ENCODE data around the gene DLG2. TPM values are rescaled to one million over a fixed set of nuclear protein-coding genes. Genes with fewer than 3 reads are reported as not detected.
"Not testable (repeated sequence)": the region's sequence is repeated elsewhere in the genome, so short reads cannot be mapped to it uniquely, and the experiment has no call there.

The DLG2 gene
- total RNA-seq, 1 donor from 2014 or later, result 2.1 TPM

- Mint-ChIP-seq H3K9me3 (peaks cover 6% of the 10 kb centered on the region), H3K27me3 (ENCODE audit: insufficient read depth) (no peaks in the 10 kb centered on the region), H3K4me1 (ENCODE audit: low read depth) (no peaks in the 10 kb centered on the region), H3K27ac (no peak overlapping the region), H3K36me3 (ENCODE audit: low read depth) (no peaks in the 10 kb centered on the region), H3K4me3 (no peak overlapping the region)
- intact Hi-C loops (cut with micrococcal nuclease), result no loop called here
- DNase-seq (ENCODE audit: low spot score), result no peak
These were observed 369.3 kb downstream of the DLG2 start for GRCh38 chr11:85257837-85258236.

GRCh38 chr11:85256433-85256832, 370.7 kb downstream of the DLG2 start:
- no peaks in the 10 kb centered on the region for H3K36me3 Mint-ChIP-seq (ENCODE audit: low read depth)
- H3K9me3 Mint-ChIP-seq, result peaks cover 6% of the 10 kb centered on the region
- H3K27ac Mint-ChIP-seq, result no peak overlapping the region
- DNase-seq (ENCODE audit: low spot score), result no peak
- no peaks in the 10 kb centered on the region for H3K4me1 Mint-ChIP-seq (ENCODE audit: low read depth)
- intact Hi-C loops (cut with micrococcal nuclease), result no loop called here
- no peak overlapping the region for H3K4me3 Mint-ChIP-seq
- no peaks in the 10 kb centered on the region for H3K27me3 Mint-ChIP-seq (ENCODE audit: insufficient read depth)

- Mint-ChIP-seq H3K27ac (no peak overlapping the region), H3K4me1 (ENCODE audit: low read depth) (no peaks in the 10 kb centered on the region), H3K9me3 (no peaks in the 10 kb centered on the region), H3K4me3 (no peak overlapping the region), H3K36me3 (ENCODE audit: low read depth) (no peaks in the 10 kb centered on the region), H3K27me3 (ENCODE audit: insufficient read depth) (no peaks in the 10 kb centered on the region)
- intact Hi-C loops (cut with micrococcal nuclease), result no loop called here
- no peak for DNase-seq (ENCODE audit: low spot score)
These were observed 377.7 kb downstream of the DLG2 start for GRCh38 chr11:85249482-85249881.

- no peaks in the 10 kb centered on the region for H3K4me1 Mint-ChIP-seq (ENCODE audit: low read depth)
- H3K9me3 Mint-ChIP-seq, result no peaks in the 10 kb centered on the region
- H3K27me3 Mint-ChIP-seq (ENCODE audit: insufficient read depth), result no peaks in the 10 kb centered on the region
These were observed 379.3 kb downstream of the DLG2 start for GRCh38 chr11:85247797-85248196.

GRCh38 chr11:85238906-85239305, 388.2 kb downstream of the DLG2 start:
- H3K4me3 Mint-ChIP-seq, result no peak overlapping the region
- no peak overlapping the region for H3K27ac Mint-ChIP-seq
- no peak for DNase-seq (ENCODE audit: low spot score)
- intact Hi-C loops (cut with micrococcal nuclease), result no loop called here
- H3K36me3 Mint-ChIP-seq (ENCODE audit: low read depth), result no peaks in the 10 kb centered on the region
- H3K4me1 Mint-ChIP-seq (ENCODE audit: low read depth), result no peaks in the 10 kb centered on the region
- H3K9me3 Mint-ChIP-seq, result no peaks in the 10 kb centered on the region
- no peaks in the 10 kb centered on the region for H3K27me3 Mint-ChIP-seq (ENCODE audit: insufficient read depth)

More at GRCh38 chr11:85247797-85248196, 379.3 kb downstream of the DLG2 start:
- intact Hi-C loops (cut with micrococcal nuclease), result no loop called here
- DNase-seq (ENCODE audit: low spot score), result no peak
- Mint-ChIP-seq H3K27ac (no peak overlapping the region), H3K36me3 (ENCODE audit: low read depth) (no peaks in the 10 kb centered on the region), H3K4me3 (no peak overlapping the region)

- H3K36me3 Mint-ChIP-seq (ENCODE audit: low read depth); intact Hi-C loops (cut with micrococcal nuclease); H3K27me3 Mint-ChIP-seq (ENCODE audit: insufficient read depth); H3K9me3 Mint-ChIP-seq; H3K27ac Mint-ChIP-seq; H3K4me3 Mint-ChIP-seq; H3K4me1 Mint-ChIP-seq (ENCODE audit: low read depth); DNase-seq (ENCODE audit: low spot score): not testable (repeated sequence)
These were observed 389.1 kb downstream of the DLG2 start for GRCh38 chr11:85238038-85238437.

GRCh38 chr11:85236211-85236610, 390.9 kb downstream of the DLG2 start:
- Mint-ChIP-seq H3K36me3 (ENCODE audit: low read depth) (no peaks in the 10 kb centered on the region), H3K27me3 (ENCODE audit: insufficient read depth) (no peaks in the 10 kb centered on the region), H3K9me3 (no peaks in the 10 kb centered on the region), H3K4me1 (ENCODE audit: low read depth) (no peaks in the 10 kb centered on the region), H3K4me3 (no peak overlapping the region), H3K27ac (no peak overlapping the region)
- intact Hi-C loops (cut with micrococcal nuclease), result no loop called here
- no peak for DNase-seq (ENCODE audit: low spot score)

- H3K4me1 Mint-ChIP-seq (ENCODE audit: low read depth), result no peaks in the 10 kb centered on the region
- H3K9me3 Mint-ChIP-seq, result no peaks in the 10 kb centered on the region
- DNase-seq (ENCODE audit: low spot score), result no peak
- no peak overlapping the region for H3K27ac Mint-ChIP-seq
- no peak overlapping the region for H3K4me3 Mint-ChIP-seq
- H3K27me3 Mint-ChIP-seq (ENCODE audit: insufficient read depth), result no peaks in the 10 kb centered on the region
- H3K36me3 Mint-ChIP-seq (ENCODE audit: low read depth), result no peaks in the 10 kb centered on the region
- intact Hi-C loops (cut with micrococcal nuclease), result no loop called here
These were observed 394.6 kb downstream of the DLG2 start for GRCh38 chr11:85232559-85232958.

- no peak overlapping the region for H3K4me3 Mint-ChIP-seq
- no peak for DNase-seq (ENCODE audit: low spot score)
- H3K27ac Mint-ChIP-seq, result no peak overlapping the region
- no peaks in the 10 kb centered on the region for H3K36me3 Mint-ChIP-seq (ENCODE audit: low read depth)
- no peaks in the 10 kb centered on the region for H3K27me3 Mint-ChIP-seq (ENCODE audit: insufficient read depth)
- no peaks in the 10 kb centered on the region for H3K4me1 Mint-ChIP-seq (ENCODE audit: low read depth)
- H3K9me3 Mint-ChIP-seq, result no peaks in the 10 kb centered on the region
- intact Hi-C loops (cut with micrococcal nuclease), result no loop called here
These were observed 395.6 kb downstream of the DLG2 start for GRCh38 chr11:85231588-85231987.

GRCh38 chr11:85229723-85230122, 397.4 kb downstream of the DLG2 start:
- H3K9me3 Mint-ChIP-seq; H3K36me3 Mint-ChIP-seq (ENCODE audit: low read depth); DNase-seq (ENCODE audit: low spot score); H3K27me3 Mint-ChIP-seq (ENCODE audit: insufficient read depth); H3K4me1 Mint-ChIP-seq (ENCODE audit: low read depth); H3K27ac Mint-ChIP-seq; H3K4me3 Mint-ChIP-seq; intact Hi-C loops (cut with micrococcal nuclease): not testable (repeated sequence)

GRCh38 chr11:85196968-85197367, 430.2 kb downstream of the DLG2 start:
- Mint-ChIP-seq H3K27me3 (ENCODE audit: insufficient read depth) (no peaks in the 10 kb centered on the region), H3K9me3 (peaks cover 8% of the 10 kb centered on the region), H3K4me3 (no peak overlapping the region), H3K36me3 (ENCODE audit: low read depth) (no peaks in the 10 kb centered on the region), H3K27ac (no peak overlapping the region), H3K4me1 (ENCODE audit: low read depth) (no peaks in the 10 kb centered on the region)
- DNase-seq (ENCODE audit: low spot score), result no peak
- intact Hi-C loops (cut with micrococcal nuclease), result no loop called here

GRCh38 chr11:85195934-85196333, 431.2 kb downstream of the DLG2 start:
- intact Hi-C loops (cut with micrococcal nuclease), result no loop called here
- Mint-ChIP-seq H3K36me3 (ENCODE audit: low read depth) (no peaks in the 10 kb centered on the region), H3K9me3 (peaks cover 8% of the 10 kb centered on the region), H3K4me3 (no peak overlapping the region), H3K4me1 (ENCODE audit: low read depth) (no peaks in the 10 kb centered on the region), H3K27ac (no peak overlapping the region), H3K27me3 (ENCODE audit: insufficient read depth) (no peaks in the 10 kb centered on the region)
- DNase-seq (ENCODE audit: low spot score), result no peak

GRCh38 chr11:85187992-85188391, 439.2 kb downstream of the DLG2 start:
- Mint-ChIP-seq H3K4me1 (ENCODE audit: low read depth) (no peaks in the 10 kb centered on the region), H3K4me3 (no peak overlapping the region), H3K27ac (no peak overlapping the region), H3K9me3 (peaks cover 24% of the 10 kb centered on the region), H3K27me3 (ENCODE audit: insufficient read depth) (no peaks in the 10 kb centered on the region), H3K36me3 (ENCODE audit: low read depth) (no peaks in the 10 kb centered on the region)
- intact Hi-C loops (cut with micrococcal nuclease), result no loop called here
- DNase-seq (ENCODE audit: low spot score), result no peak

GRCh38 chr11:85184721-85185120, 442.4 kb downstream of the DLG2 start:
- Mint-ChIP-seq H3K36me3 (ENCODE audit: low read depth) (no peaks in the 10 kb centered on the region), H3K9me3 (peaks cover 17% of the 10 kb centered on the region), H3K4me3 (no peak overlapping the region), H3K27me3 (ENCODE audit: insufficient read depth) (no peaks in the 10 kb centered on the region), H3K27ac (no peak overlapping the region), H3K4me1 (ENCODE audit: low read depth) (no peaks in the 10 kb centered on the region)
- intact Hi-C loops (cut with micrococcal nuclease), result no loop called here
- no peak for DNase-seq (ENCODE audit: low spot score)
